Endothelial cell of umbilical vein (primary cell): ENCODE results near the gene KIAA1217. TPM values are rescaled to one million over a fixed set of nuclear protein-coding genes. Genes with fewer than 3 reads are reported as not detected.

ENCODE experiments used
- BruUV-seq: library from RNA; stranded (reverse); fragments of 400-500 nt; replicated peaks from 2 replicates; lab custom pipeline; 2021; lab: Mats Ljungman, UMichigan
- CTCF ChIA-PET: fragments of 300-600, 350-600 bp; sonication (Branson Sonifier 250); formaldehyde crosslinking; loops from one replicate; lab custom pipeline; 2021; ENCODE audit warnings: antibody characterized with exemption, inconsistent platforms; lab: Charles Lee
- POLR2A ChIA-PET: fragments of 300-600, 350-600 bp; sonication (Branson Sonifier 250); formaldehyde crosslinking; loops from one replicate; lab custom pipeline; 2021; ENCODE audit warnings: antibody characterized with exemption, inconsistent platforms; lab: Charles Lee
- DNase-seq: peaks from one replicate; pipeline ENCODE4 v3.0.0-alpha.2; 2011; ENCODE audit warnings: low read depth, low spot score
- FAIRE-seq: peaks from 2 replicates; lab custom pipeline; 2011; peaks lifted over from hg19 to GRCh38; lab: Jason Lieb, UNC
- H2AFZ ChIP-seq: 2 replicates; pipeline ENCODE4 v1.6.0; 2012; ENCODE audit warnings: low read depth, low read length, control low read depth, inconsistent platforms
- H3K27ac ChIP-seq: 2 replicates; pipeline ENCODE4 v1.5.1; 2011; ENCODE audit warnings: low read depth, mild to moderate bottlenecking, control low read depth, low read length, moderate library complexity; ENCODE audit not compliant: insufficient read depth
- H3K27me3 ChIP-seq, 2 experiments: 2 replicates each; pipeline versions ENCODE4 v1.6.0 to v1.6.1; 2011; ENCODE audit warnings: low read length in 2 of 2, mixed read lengths in 1 of 2; ENCODE audit not compliant: control insufficient read depth in 2 of 2, insufficient read depth in 2 of 2
- H3K36me3 ChIP-seq, 2 experiments: 2 replicates in 1 of 2; 3 replicates in 1 of 2; pipeline ENCODE4 v1.5.1; 2011; ENCODE audit warnings: low read length in 2 of 2, mild to moderate bottlenecking in 1 of 2, moderate library complexity in 1 of 2; ENCODE audit not compliant: control insufficient read depth in 2 of 2, insufficient read depth in 2 of 2; ENCODE audit errors: extremely low read depth in 1 of 2
- H3K4me1 ChIP-seq: 3 replicates; pipeline ENCODE4 v1.5.1; 2011; ENCODE audit warnings: mild to moderate bottlenecking, low read length; ENCODE audit not compliant: control insufficient read depth, insufficient read depth; ENCODE audit errors: extremely low read depth
- H3K4me2 ChIP-seq: 2 replicates; pipeline ENCODE4 v1.6.1; 2011; ENCODE audit warnings: low read length, control low read depth, mixed read lengths; ENCODE audit not compliant: insufficient read depth
- H3K4me3 ChIP-seq, 3 experiments: fragments of 200-600 bp in 1 of 3; sonication (generic), shearing (Covaris generic) in 1 of 3; replicated peaks in 1 of 3; 2 replicates each; pipeline ENCODE4 v1.5.1; 2011 to 2016; ENCODE audit warnings: control low read depth in 3 of 3, low read length in 3 of 3, mild to moderate bottlenecking in 2 of 3, inconsistent platforms in 1 of 3, low read depth in 1 of 3, moderate library complexity in 1 of 3; ENCODE audit not compliant: insufficient read depth in 1 of 3
- H3K79me2 ChIP-seq: 2 replicates; pipeline ENCODE4 v1.6.0; 2012; ENCODE audit warnings: low read length, inconsistent platforms; ENCODE audit not compliant: control insufficient read depth, insufficient read depth
- H3K9ac ChIP-seq: replicated peaks from 2 replicates; pipeline ENCODE3; 2011; ENCODE audit warnings: low read length, control low read depth; ENCODE audit not compliant: insufficient read depth; ENCODE audit errors: extremely low read depth
- H3K9me1 ChIP-seq: replicated peaks from 3 replicates; pipeline ENCODE4 v1.6.0; 2011; ENCODE audit warnings: mild to moderate bottlenecking, low read length; ENCODE audit not compliant: control insufficient read depth, insufficient read depth; ENCODE audit errors: extremely low read depth
- H3K9me3 ChIP-seq: replicated peaks from 2 replicates; pipeline ENCODE4 v1.5.1; 2012; ENCODE audit warnings: low read length, inconsistent platforms; ENCODE audit not compliant: control insufficient read depth, insufficient read depth
- H4K20me1 ChIP-seq: replicated peaks from 2 replicates; pipeline ENCODE3; 2011; ENCODE audit warnings: mild to moderate bottlenecking, low read length; ENCODE audit not compliant: control insufficient read depth, insufficient read depth; ENCODE audit errors: extremely low read depth
- EZH2 ChIP-seq: IDR thresholded peaks from 2 replicates; pipeline ENCODE4 v1.6.1; 2012; ENCODE audit warnings: borderline replicate concordance, low read depth, mild to moderate bottlenecking, moderate library complexity, low read length, inconsistent platforms; ENCODE audit not compliant: severe bottlenecking
- FOS ChIP-seq: IDR thresholded peaks from 2 replicates; pipeline ENCODE4 v1.6.1; 2011; ENCODE audit warnings: mild to moderate bottlenecking, low read length, moderate library complexity, borderline replicate concordance; ENCODE audit not compliant: insufficient read depth
- GATA2 ChIP-seq: IDR thresholded peaks from 2 replicates; pipeline ENCODE4 v1.7.0; 2011; ENCODE audit warnings: low read depth, mild to moderate bottlenecking, moderate library complexity, mixed read lengths, low read length; ENCODE audit not compliant: insufficient read length, insufficient read depth
- JUN ChIP-seq: IDR thresholded peaks from 2 replicates; pipeline ENCODE4 v1.6.1; 2011; ENCODE audit warnings: borderline replicate concordance, low read depth; ENCODE audit not compliant: insufficient read length, insufficient read depth
- MYC ChIP-seq: IDR thresholded peaks from one replicate; pipeline ENCODE4 v1.6.1; 2011; ENCODE audit warnings: mild to moderate bottlenecking, low read depth, low read length
- POLR2A ChIP-seq: IDR thresholded peaks from 2 replicates; pipeline ENCODE4 v1.6.1; 2012; ENCODE audit warnings: low read depth, mild to moderate bottlenecking, control low read depth, low read length
- POLR2AphosphoS5 ChIP-seq: IDR thresholded peaks from 2 replicates; pipeline ENCODE4 v1.6.1; 2012; ENCODE audit warnings: low read depth, mild to moderate bottlenecking, control low read depth, low read length, moderate library complexity; ENCODE audit not compliant: insufficient read depth
- dilution Hi-C: fragments of 300-500 bp; cut with MboI; formaldehyde crosslinking; loops from one replicate; pipeline ENCODE4 v1.15.0; 2019; ENCODE audit warnings: low sequenced_read_pairs; ENCODE audit not compliant: extremely low pct_ligation_motif_present
- intact Hi-C: fragments of 100-400 bp; cut with micrococcal nuclease; formaldehyde crosslinking; loops from one replicate; pipeline ENCODE4 v1.10.0; 2022
- polyA plus RNA-seq, 4 experiments: library from polyadenylated mRNA; depleted of rRNA in 3 of 4; stranded (reverse) in 3 of 4; unstranded in 1 of 4; fragments of >200 nt; gene quantifications; 2 replicates each; pipeline versions ENCODE4 v1.2.1 to v1.2.3, GENCODE V29; 2011 to 2012; ENCODE audit warnings: missing spikeins in 1 of 4
- total RNA-seq: library from RNA; stranded (reverse); gene quantifications from 2 replicates; pipeline ENCODE4 v1.2.3, GENCODE V29; 2021
- TF ChIP-seq, protein P1 (sequence below): IDR thresholded peaks from 2 replicates; pipeline ENCODE4 v1.6.1; 2011; ENCODE audit not compliant: insufficient read depth, insufficient read length
- TF ChIP-seq, protein P2 (sequence below), 2 donors: IDR thresholded peaks; 1 replicate in 1 of 2; 2 replicates in 1 of 2; pipeline ENCODE4 v1.5.1; 2011; ENCODE audit warnings: low read length in 2 of 2, mild to moderate bottlenecking in 2 of 2, moderate library complexity in 2 of 2, control low read depth in 1 of 2, inconsistent platforms in 1 of 2, low read depth in 1 of 2; ENCODE audit not compliant: insufficient read depth in 1 of 2; ENCODE audit errors: extremely low read depth in 1 of 2

The KIAA1217 gene
- total and polyA plus RNA-seq, 2 donors (not counting 3 experiments of a cell fraction or from before 2014, with no cell fraction given) = 0.83 to 10.3 TPM

DNA sequence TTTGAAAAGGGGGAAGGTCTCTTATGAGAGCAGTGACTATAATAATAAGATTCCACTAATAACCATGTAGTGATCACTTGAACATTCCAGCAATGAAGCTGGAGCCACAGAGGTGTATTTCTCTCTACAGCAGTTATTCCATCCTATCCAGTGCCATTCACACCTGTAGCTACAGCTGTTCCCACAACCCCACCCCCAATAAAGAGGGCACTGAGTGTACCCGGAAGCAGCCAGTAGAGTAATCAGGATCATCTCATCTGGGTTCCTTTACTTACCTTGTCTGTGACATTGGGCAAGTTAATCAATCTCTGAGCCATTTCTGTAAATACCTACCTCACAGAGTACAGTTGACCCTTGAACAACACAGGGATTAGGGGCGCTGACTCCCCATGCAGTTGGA, 188.7 kb downstream of the KIAA1217 start:
- Histone ChIP-seq H3K4me3 (no peak overlapping the region), H3K9ac (no peak overlapping the region), H3K4me2 (no peak overlapping the region), H3K27me3 (no peaks in the 10 kb centered on the region), H3K4me1 (no peaks in the 10 kb centered on the region), H2AFZ (no peak overlapping the region), H3K79me2 (no peaks in the 10 kb centered on the region), H3K9me3 (no peaks in the 10 kb centered on the region), H4K20me1 (no peaks in the 10 kb centered on the region), H3K27ac (no peak overlapping the region), H3K9me1 (no peaks in the 10 kb centered on the region), H3K36me3 (no peaks in the 10 kb centered on the region)
- BruUV-seq = no TSS peak
- CTCF ChIA-PET = no interaction called here
- POLR2A ChIA-PET = no interaction called here
- dilution Hi-C loops = no loop called here
- DNase-seq = no peak
- FAIRE-seq = no peak
- TF ChIP-seq GATA2 (no peak), POLR2AphosphoS5 (no peak), POLR2A (no peak), EZH2 (no peak), FOS (no peak), JUN (no peak), MYC (no peak)
- TF ChIP-seq, protein P1, sequence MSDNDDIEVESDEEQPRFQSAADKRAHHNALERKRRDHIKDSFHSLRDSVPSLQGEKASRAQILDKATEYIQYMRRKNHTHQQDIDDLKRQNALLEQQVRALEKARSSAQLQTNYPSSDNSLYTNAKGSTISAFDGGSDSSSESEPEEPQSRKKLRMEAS = no peak
- TF ChIP-seq, protein P2, sequence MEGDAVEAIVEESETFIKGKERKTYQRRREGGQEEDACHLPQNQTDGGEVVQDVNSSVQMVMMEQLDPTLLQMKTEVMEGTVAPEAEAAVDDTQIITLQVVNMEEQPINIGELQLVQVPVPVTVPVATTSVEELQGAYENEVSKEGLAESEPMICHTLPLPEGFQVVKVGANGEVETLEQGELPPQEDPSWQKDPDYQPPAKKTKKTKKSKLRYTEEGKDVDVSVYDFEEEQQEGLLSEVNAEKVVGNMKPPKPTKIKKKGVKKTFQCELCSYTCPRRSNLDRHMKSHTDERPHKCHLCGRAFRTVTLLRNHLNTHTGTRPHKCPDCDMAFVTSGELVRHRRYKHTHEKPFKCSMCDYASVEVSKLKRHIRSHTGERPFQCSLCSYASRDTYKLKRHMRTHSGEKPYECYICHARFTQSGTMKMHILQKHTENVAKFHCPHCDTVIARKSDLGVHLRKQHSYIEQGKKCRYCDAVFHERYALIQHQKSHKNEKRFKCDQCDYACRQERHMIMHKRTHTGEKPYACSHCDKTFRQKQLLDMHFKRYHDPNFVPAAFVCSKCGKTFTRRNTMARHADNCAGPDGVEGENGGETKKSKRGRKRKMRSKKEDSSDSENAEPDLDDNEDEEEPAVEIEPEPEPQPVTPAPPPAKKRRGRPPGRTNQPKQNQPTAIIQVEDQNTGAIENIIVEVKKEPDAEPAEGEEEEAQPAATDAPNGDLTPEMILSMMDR (IDR thresholded peaks at IDR 0.05; ENCODE audit: extremely low read depth in 1 of 2, insufficient read depth in 1 of 2, low read depth in 1 of 2, low read length in 2 of 2) = no peak
- intact Hi-C loops = no loop called here
